Mammary epithelial cell (primary cell): ENCODE results near the gene SLC28A3.

Source experiments
- CTCF ChIP-seq, 2 donors: IDR thresholded peaks in 1 of 2; conservative IDR thresholded peaks in 1 of 2; 2 replicates each; pipeline ENCODE4 v1.5.1; 2011 to 2012; ENCODE audit warnings: inconsistent platforms in 2 of 2, low read length in 2 of 2, mild to moderate bottlenecking in 2 of 2, control low read depth in 1 of 2, low read depth in 1 of 2; ENCODE audit not compliant: insufficient read depth in 1 of 2; ENCODE audit errors: extremely low read depth in 1 of 2
- EZH2 ChIP-seq: IDR thresholded peaks from 2 replicates; pipeline ENCODE4 v1.6.1; 2012; ENCODE audit warnings: low read length, inconsistent platforms, borderline replicate concordance

DNA sequence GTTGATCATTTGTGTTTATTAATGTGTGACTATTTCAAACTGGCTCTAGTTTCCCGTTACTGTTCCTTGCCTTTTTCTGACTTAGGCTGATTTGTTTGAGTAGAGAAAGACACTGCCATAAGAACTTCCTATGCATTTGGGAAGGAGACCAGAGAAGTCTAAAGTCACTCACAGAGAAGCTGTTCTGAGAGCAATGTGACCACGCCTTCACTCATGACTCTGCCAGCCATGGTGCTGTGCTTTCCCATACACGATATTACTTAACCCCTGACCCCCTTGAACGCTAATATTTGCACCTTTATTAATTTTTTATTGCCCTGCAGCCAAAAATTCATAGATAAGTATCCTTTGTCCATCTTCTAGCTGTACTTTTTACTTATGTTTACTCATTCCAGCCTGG lies 20.9 kb downstream of the SLC28A3 start:
- TF ChIP-seq CTCF (conservative IDR thresholded peaks at IDR 0.05 in 1 of 2, IDR thresholded peaks at IDR 0.05 in 1 of 2; ENCODE audit: extremely low read depth in 1 of 2, insufficient read depth in 1 of 2, low read depth in 1 of 2, low read length in 2 of 2) = no peak
- TF ChIP-seq EZH2 = no peak
